Eye (tissue), 1 donor: ENCODE measurements around the gene SPECC1.
"Not testable (repeated sequence)": the region's sequence is repeated elsewhere in the genome, so short reads cannot be mapped to it uniquely, and the experiment has no call there.

Source experiments
- DNase-seq: peaks from one replicate; pipeline ENCODE4 v3.0.0-alpha.2; 2015

Gene SPECC1

DNA sequence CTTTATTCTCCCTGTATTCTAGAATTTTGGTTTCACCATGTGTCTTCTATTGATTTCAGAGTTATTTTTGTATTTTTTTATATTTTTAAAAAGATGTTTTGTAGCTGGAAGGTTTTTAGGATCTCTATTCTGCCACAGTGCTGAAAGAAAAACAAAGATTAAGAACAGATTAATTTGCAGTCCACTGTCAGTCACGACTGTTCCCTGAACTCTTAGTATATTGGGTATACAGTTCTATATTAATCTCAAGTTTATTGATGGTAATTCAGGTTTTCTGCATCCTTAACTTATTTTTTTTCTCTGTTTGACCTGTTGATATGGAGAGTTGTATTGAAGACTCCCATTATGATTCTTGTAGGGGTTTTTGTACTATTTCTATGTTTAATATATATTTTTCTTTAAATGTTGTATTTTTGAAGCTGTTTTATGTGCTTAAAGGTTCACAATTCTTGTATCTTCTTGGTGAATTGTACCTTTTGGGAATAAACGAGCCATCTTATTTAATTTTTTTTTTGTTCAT lies 2.9 kb downstream of the SPECC1 start:
- DNase-seq: no peak

DNA sequence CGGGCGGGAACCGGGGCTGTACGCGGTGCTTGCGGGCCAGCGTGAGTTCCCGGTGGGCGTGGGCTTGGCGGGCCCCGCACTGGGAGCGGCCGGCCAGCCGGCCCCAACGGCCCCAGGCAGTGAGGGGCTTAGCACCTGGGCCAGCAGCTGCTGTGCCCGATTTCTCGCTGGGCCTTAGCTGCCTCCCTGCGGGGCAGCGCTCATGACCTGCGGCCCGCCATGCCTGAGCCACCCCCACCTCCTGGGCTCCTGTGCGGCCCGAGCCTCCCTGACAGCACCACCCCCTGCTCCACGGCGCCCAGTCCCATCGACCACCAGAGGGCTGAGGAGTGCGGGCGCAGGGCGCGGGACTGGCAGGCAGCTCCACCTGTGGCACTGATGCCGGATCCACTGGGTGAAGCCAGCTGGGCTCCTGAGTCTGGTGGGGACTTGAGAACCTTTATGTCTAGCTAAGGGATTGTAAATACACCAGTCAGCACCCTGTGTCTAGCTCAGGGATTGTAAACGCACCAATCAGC lies 7.4 kb downstream of the SPECC1 start:
- not testable (repeated sequence) for DNase-seq

GRCh38 chr17:20022701-20023100 lies 13.5 kb downstream of the SPECC1 start:
- no peak for DNase-seq

DNA sequence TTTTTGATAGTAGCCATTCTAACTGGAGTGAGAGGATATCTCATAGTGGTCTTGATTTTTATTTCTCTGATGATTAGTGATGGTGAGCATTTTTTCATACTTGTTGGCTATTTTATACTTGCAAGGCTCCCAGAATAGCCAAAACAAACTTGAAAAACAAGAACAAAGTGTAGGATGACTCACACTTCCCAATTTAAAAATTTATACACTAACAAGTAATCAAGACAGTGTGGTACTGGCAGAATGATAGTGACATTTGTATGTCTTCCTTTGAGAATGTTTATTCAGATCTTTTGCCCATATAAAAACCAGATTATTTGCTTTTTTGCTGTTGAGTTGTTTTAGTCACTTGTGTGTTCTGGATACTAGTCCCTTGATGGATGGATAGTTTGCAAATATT lies 17.8 kb downstream of the SPECC1 start:
- no peak for DNase-seq

- DNase-seq: no peak
Measured at GRCh38 chr17:20028443-20028842, 19.3 kb downstream of the SPECC1 start.

DNA sequence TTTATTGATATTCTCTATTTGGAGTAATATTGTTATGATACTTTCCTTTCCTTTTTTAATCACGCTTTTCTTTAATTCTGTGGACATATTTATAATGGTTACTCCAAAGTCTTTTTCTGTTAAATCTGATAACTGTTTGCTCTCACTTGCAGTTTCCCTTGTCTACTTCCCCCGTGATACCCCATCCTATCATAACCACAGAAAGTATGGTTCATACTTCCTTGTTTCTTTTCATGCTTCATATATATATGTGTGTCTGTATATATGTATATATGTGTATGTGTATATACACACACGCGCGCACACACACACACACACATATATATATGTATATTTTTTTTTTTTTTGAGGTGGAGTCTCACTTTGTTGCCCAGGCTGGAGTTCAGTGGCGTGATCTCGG lies 23.5 kb downstream of the SPECC1 start:
- no peak for DNase-seq

GRCh38 chr17:20033415-20033814 lies 24.3 kb downstream of the SPECC1 start:
- no peak for DNase-seq

DNA sequence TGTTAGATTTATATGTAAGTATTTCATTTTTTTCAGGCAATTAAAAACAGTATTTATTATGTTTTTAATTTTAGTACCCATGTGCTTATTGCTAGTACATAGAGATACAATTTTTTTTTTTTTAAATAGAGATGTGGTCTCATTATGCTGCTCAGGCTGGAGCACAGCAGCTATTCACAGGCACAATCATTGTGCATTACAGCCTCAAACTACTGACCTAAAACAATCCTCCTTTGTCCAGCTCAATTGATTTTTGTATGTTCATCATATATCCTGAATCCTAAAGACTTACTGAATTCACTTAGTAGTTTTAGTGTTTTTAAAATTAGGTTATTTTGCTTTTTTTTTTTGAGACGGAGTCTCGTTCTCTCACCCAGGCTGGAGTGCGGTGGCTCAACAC lies 26.3 kb downstream of the SPECC1 start:
- DNase-seq: no peak

- DNase-seq: not testable (repeated sequence)
Measured at GRCh38 chr17:20037286-20037685, 28.1 kb downstream of the SPECC1 start.

GRCh38 chr17:20039037-20039436 lies 29.9 kb downstream of the SPECC1 start:
- no peak for DNase-seq

- DNase-seq: no peak
Measured at GRCh38 chr17:20040216-20040615, 31.1 kb downstream of the SPECC1 start.

DNA sequence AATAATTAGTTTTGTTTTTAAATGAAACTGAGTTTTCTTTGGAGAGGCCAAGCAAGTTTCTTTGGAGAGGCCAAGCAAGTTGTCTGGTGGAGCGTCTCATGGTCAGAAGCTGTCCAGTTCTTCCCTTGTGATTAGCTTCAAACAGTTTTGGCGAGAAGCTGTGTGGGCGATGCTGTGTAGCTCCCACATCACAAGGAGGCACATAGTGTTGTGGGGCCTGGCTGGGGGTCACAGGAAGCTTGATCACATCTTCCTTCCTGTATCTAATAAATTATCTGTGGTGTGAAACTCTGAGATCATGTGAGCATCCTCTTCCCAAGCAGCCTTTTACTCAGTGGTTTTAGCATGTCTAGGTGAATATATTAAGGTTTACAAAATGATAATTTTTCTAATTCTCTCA lies 33.9 kb downstream of the SPECC1 start:
- no peak for DNase-seq

- DNase-seq: no peak
Measured at GRCh38 chr17:20045476-20045875, 36.3 kb downstream of the SPECC1 start.

DNA sequence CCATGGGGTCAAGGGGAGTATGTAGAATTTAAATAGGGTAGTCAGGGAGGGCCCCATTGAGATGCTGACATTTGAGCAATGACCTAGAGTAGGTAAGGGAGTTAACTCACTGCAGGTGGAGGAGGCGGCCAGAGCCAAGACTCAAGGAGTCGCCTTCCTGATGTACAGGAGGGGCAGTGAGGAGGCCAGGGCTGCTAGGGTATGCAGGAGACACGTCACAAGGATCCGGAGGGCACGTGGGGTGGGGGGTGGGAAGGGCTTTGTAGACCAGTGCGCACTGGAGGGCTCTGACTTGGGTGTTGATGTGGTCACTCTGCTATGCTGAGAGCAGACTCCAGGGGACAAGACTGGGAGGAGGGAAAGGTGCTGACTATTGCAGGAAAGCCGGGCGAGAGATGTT lies 37.5 kb downstream of the SPECC1 start:
- no peak for DNase-seq

- DNase-seq: no peak
Measured at GRCh38 chr17:20051624-20052023, 42.5 kb downstream of the SPECC1 start.

- DNase-seq: no peak
Measured at GRCh38 chr17:20053361-20053964, 44.3 kb downstream of the SPECC1 start.

DNA sequence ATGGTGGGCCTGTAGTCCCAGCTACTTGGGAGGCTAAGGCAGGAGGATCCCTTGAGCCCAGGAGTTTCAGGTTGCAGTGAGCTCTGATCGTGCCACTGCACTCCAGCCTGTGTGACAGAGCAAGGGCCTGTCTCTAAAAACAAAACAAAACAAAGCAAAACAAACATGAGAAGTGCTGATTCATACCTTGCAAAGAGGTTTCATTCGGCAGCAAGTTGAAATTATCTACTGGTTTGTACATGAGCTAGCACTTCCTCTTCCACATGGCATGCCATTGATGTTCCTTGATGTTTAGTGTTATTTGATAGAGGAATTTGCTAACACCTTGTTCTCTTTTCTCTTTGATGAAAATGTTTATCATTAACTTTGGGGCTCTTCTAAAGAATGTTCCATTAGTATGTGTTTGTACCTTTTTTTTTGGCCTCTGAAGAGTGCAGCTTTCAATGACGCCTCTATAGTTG lies 50.6 kb downstream of the SPECC1 start:
- no peak for DNase-seq

DNA sequence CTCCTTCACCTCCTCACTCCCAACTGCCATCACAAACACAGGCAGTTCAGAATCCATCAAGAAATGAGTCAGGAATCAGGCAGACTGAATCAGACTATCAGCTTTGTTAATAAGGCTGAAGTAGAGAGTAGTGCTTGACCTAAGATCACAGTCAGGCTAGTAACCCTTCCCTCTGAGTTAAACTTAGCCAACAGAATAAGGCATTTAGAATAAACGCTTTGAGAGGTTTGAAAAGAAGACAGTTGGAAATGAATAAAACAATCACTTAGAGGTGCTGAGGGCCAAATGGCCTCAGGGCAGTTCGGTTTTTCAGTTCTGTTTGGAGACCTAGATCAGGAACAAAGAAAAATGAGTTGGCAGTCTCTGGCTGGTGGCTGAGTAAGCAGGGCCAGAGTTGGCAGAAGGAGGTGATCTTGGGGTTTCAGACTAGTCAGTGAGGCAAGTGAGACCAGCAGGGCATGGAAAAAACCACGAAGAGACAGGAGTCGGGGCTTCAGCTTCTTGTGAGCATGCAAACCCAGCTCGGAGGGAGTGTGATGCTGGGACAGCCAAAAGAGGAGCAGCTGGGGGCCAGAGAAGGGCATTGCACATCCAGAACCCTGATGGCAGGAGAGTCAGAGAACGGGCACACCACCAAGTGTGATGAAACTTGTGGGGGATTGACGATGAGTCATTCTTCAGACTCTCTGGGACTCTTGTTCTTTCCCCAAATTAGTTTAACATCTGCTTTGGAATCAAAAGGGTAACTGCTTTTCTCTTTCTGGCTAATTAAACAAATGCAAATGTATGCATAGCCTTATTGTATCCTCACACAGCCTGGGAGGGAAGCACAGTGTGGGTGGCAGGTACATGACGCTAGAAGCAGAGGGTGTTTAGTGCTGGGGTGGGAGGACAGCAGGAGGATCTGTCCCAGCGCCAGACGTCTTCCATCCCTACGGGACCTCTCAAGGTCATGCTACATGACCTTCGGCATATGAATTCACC lies 54.8 kb downstream of the SPECC1 start:
- peak; percentile 38 for DNase-seq

GRCh38 chr17:20066253-20066652 lies 57.1 kb downstream of the SPECC1 start:
- DNase-seq: peak; percentile 27

DNA sequence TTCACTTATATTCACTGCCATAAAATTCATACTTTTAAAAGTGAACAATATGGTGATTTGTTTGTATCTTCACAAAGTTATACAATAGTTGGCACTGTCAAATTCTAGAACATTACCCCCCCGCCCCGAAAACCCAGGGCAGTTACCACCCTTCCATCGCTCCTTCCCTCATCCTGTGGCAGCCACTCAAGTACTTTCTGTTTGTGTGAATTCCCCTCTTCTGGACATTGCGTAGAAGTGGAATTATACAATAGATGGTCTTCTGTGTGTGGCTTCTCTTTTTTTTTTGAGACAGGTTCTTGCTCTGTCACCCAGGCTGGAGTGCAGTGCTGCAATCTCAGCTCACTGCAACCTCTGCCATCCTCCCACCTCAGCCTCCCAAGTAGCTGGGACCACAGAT lies 58.6 kb downstream of the SPECC1 start:
- DNase-seq: no peak

DNA sequence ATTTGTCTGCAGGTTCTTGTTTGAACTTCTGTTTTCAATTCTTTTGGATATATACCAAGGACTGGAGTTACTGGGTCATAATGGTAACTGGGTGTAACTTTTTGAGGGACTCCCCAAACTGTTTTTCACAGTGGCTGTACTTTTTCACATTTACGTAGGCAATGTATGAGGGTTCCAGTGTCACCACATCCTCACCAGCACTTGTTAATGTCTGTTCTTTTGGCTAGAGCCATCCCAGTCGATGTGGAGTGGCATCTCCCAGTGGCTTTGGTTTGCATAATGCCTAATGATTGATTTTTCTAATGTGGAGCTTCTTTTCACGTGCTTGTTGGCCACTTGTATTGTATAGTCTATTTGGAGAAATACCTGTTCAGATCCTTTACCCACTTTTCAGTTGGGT lies 59.3 kb downstream of the SPECC1 start:
- no peak for DNase-seq

DNA sequence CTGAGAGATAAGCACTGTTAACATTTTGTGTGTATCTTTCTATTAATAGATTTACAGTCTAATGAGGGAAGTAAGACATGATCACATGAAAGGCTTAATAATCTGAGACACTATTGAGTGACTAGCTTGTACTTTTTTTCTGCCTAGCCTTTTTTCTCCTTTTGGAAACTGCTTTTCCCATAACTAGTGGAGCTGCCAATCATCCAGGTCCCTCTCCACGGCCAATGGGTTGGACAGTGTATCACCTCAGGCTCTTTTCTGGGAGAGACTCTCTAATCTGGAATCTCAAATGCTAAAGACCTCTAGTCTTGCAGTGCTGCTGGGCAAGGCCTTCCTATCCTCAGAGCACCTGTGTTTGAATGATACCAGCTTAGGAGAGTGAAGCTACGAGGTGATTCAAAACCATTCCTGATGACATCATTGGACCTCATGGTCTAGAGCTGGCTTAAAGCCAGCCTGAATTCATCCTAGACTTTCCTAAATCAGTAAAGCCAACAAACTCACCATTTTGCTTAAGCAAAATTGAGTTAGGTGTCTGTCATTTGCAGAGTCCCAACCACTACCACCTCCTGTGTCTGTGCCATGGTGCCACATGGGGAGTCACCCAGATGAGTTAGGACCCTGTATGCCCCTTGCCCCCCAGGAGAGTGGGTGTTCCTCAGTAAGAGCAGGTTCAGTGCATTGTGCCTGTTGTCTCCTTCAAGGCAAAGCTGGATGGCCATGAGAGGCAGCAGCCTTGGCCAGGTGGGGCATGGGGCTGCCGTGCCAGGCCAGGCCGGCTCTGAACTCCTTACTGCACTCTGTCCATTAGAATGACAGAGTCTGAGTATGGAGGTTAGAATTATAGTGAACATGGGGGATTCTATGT lies 62.9 kb downstream of the SPECC1 start:
- DNase-seq: no peak

GRCh38 chr17:20072692-20072992 lies 63.5 kb downstream of the SPECC1 start:
- no peak for DNase-seq
